Thoracic aorta (tissue), 2 donors: ENCODE measurements around the gene CPXM1. TPM values are rescaled to one million over a fixed set of nuclear protein-coding genes. Genes with fewer than 3 reads are reported as not detected.
A peak's percentile ranks its signal among the peaks of the same experiment; 100 is the strongest.

ENCODE experiments used
- ATAC-seq: fragments of 150-250 bp; one replicate; pipeline ENCODE4 v1.8.0; 2017; ENCODE audit warnings: low read depth; ENCODE audit not compliant: insufficient number of reproducible peaks, low FRiP score
- DNase-seq: peaks from one replicate; pipeline ENCODE4 v3.0.0-alpha.2; 2020; ENCODE audit warnings: low spot score
- H3K27ac ChIP-seq, 2 donors: fragments of 200-600 bp; sonication (generic); 1 replicate in 1 of 2; 2 replicates in 1 of 2; pipeline ENCODE4 v1.5.1; 2016; ENCODE audit warnings: mild to moderate bottlenecking in 2 of 2, moderate library complexity in 2 of 2
- H3K27me3 ChIP-seq: fragments of 200-600 bp; sonication (generic); replicated peaks from 2 replicates; pipeline ENCODE4 v1.6.0; 2016; ENCODE audit warnings: mild to moderate bottlenecking; ENCODE audit not compliant: insufficient read depth
- H3K36me3 ChIP-seq: fragments of 200-600 bp; sonication (generic); one replicate; pipeline ENCODE4 v1.5.1; 2016
- H3K4me1 ChIP-seq, 2 donors: fragments of 200-600 bp; sonication (generic); 1 replicate in 1 of 2; 2 replicates in 1 of 2; pipeline versions ENCODE4 v1.5.1 to v1.6.0; 2016; ENCODE audit warnings: low read depth in 2 of 2, mild to moderate bottlenecking in 1 of 2; ENCODE audit not compliant: control insufficient read depth in 1 of 2
- H3K4me3 ChIP-seq: fragments of 200-600 bp; sonication (generic); 2 replicates; pipeline ENCODE4 v1.5.1; 2016; ENCODE audit warnings: mild to moderate bottlenecking
- H3K9me3 ChIP-seq: fragments of 200-600 bp; sonication (generic); 2 replicates; pipeline ENCODE4 v1.5.1; 2016
- CTCF ChIP-seq: fragments of 200-600 bp; sonication (generic); IDR thresholded peaks from one replicate; pipeline ENCODE4 v1.5.1; 2019; ENCODE audit warnings: antibody characterized with exemption
- total RNA-seq, 2 donors: library from RNA; depleted of rRNA; stranded (reverse); fragments of >200 nt; gene quantifications; one replicate each; pipeline versions ENCODE4 v1.1.0 to v1.2.3, GENCODE V29; 2016

CPXM1 gene
- total RNA-seq, 2 donors from 2014 or later = not detected

- Histone ChIP-seq H3K4me3 (peak overlapping the region; percentile 98), H3K27me3 (no peaks in the 10 kb centered on the region), H3K36me3 (no peaks in the 10 kb centered on the region), H3K9me3 (no peaks in the 10 kb centered on the region), H3K4me1 (peaks cover 0 to 19% of the 10 kb centered on the region in 2 donors), H3K27ac (peak overlapping the region; percentile 78 to 92)
- peak; percentile 51 for DNase-seq
- peak; percentile 19 for ATAC-seq
- no peak for TF ChIP-seq CTCF
Measured at GRCh38 chr20:2840967-2841531, 40.6 kb upstream of the CPXM1 start.

- Histone ChIP-seq H3K36me3 (no peaks in the 10 kb centered on the region), H3K27me3 (no peaks in the 10 kb centered on the region), H3K4me1 (peaks cover 0 to 19% of the 10 kb centered on the region in 2 donors), H3K9me3 (no peaks in the 10 kb centered on the region), H3K27ac (peak within 1 kb of the TSS; percentile 80 to 92), H3K4me3 (peak within 1 kb of the TSS; percentile 98)
- DNase-seq = peak; percentile 49
- ATAC-seq = peak; percentile 94
- no peak for TF ChIP-seq CTCF
Measured at GRCh38 chr20:2840138-2840966, 39.9 kb upstream of the CPXM1 start, which contains the start of the genes PCED1A and VPS16. Gene PCED1A (minus strand): TSS chr20:2840655. CDS start chr20:2839912, 743 bp downstream. Gene VPS16 (plus strand): TSS chr20:2840745. CDS start chr20:2840775, 30 bp downstream.

GRCh38 chr20:2839732-2840137 lies 39.3 kb upstream of the CPXM1 start:
- Histone ChIP-seq H3K27ac (peak overlapping the region in 1 of 2 donors; percentile 80), H3K9me3 (no peaks in the 10 kb centered on the region), H3K27me3 (no peaks in the 10 kb centered on the region), H3K36me3 (no peaks in the 10 kb centered on the region), H3K4me3 (peak overlapping the region; percentile 98), H3K4me1 (peaks cover 0 to 19% of the 10 kb centered on the region in 2 donors)
- DNase-seq = no peak
- TF ChIP-seq CTCF = no peak
- no peak for ATAC-seq

- ATAC-seq (no peak), DNase-seq (no peak)
- Histone ChIP-seq H3K27me3 (no peaks in the 10 kb centered on the region), H3K4me3 (no peak overlapping the region), H3K4me1 (peaks cover 0 to 19% of the 10 kb centered on the region in 2 donors), H3K9me3 (no peaks in the 10 kb centered on the region), H3K27ac (no peak overlapping the region), H3K36me3 (no peaks in the 10 kb centered on the region)
- TF ChIP-seq CTCF = no peak
Measured at GRCh38 chr20:2838847-2839671, 38.6 kb upstream of the CPXM1 start.
